Limb (tissue), 2 donors: ENCODE measurements around the gene STIL.
"Not testable (repeated sequence)": the region's sequence is repeated elsewhere in the genome, so short reads cannot be mapped to it uniquely, and the experiment has no call there.

Experiments
- DNase-seq, 2 donors: peaks; one replicate each; pipeline ENCODE4 v3.0.0-alpha.2; 2016; ENCODE audit errors: extremely low spot score in 2 of 2

STIL gene

GRCh38 chr1:47219590-47220220 lies 94.2 kb downstream of the STIL start:
- no peak for DNase-seq

DNA sequence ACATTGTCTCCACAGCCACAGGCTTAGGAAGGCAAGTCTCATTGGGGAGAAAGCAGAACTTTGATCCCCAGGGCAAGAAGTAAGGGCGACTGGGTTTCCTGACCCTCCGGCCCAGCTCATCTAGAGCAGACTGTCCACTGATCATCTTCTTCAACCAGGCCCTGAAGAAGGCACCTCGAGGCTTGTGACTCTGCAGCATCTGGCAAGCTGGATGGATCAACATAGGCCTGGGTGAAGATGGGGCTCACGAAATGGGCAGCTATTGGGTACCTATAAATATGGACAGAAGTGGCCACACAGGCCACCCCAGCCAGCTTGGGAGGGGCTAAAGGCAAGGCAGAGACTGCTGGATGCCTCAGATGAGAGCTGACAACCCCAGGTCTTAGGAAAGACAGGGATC lies 94.9 kb downstream of the STIL start:
- DNase-seq, result no peak

DNA sequence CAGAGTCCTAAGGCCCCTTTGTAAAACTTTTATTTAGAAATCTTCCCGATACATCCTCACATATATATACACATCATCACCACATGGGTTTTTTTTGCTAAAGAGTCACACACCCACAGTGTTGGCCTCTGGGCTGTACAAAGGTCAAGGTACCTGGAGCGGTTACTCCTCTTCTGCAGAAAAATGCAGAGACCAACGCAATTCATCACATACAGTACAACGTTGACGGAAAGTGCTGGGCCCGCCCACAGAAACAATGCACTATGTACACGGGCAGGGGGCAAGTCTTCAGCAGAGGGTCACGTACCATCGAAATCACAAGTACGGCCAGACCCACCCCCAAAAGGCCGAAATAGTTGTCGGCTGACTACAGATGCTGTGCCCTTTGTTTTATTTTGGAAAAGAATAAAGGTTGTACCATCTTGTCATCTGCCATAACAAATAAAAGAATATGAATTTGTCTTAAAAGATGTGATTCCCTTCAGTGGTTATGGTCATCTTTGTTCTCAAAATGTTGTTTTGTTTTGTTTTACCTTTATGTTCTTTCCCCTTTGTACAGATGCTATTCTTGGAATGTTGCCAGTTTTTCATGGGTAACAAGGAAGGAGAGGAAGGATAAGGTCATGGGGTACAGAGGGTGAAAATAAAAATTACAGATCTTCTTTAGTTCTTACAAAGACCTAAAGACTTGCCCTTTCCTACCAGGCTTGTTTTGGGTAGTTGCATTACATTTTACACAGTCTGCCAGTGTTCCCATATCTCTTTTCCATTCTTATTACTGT lies 97.5 kb downstream of the STIL start:
- DNase-seq, result no peak

GRCh38 chr1:47215713-47216112 lies 98.2 kb downstream of the STIL start:
- DNase-seq, result no peak

- DNase-seq, result no peak
Observed at GRCh38 chr1:47214549-47214948, 99.4 kb downstream of the STIL start.

GRCh38 chr1:47213230-47213963 lies 100.5 kb downstream of the STIL start:
- DNase-seq, result no peak

- DNase-seq, result no peak
Observed at GRCh38 chr1:47212636-47213229, 101.2 kb downstream of the STIL start.

GRCh38 chr1:47211796-47212269 lies 102.1 kb downstream of the STIL start:
- DNase-seq, result no peak

DNA sequence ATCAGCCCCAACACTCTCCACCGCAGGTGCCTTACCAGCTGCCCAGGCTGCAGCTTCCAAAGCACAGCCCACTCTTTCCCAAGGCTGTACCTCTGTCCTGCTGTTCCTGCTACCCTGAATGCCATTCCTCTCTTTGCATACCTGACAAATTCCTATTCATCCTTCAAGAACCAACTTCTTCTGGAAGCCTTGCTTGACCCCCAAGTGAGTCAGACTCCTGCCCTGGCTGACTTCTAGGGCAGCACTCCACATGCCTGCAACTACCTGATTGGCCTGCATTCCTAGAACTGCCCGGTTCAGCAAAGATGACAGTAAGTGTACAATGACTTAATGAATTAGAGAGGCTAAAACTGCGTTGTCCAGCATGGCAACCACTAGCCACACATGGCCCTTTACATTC lies 103.3 kb downstream of the STIL start:
- DNase-seq, result no peak

DNA sequence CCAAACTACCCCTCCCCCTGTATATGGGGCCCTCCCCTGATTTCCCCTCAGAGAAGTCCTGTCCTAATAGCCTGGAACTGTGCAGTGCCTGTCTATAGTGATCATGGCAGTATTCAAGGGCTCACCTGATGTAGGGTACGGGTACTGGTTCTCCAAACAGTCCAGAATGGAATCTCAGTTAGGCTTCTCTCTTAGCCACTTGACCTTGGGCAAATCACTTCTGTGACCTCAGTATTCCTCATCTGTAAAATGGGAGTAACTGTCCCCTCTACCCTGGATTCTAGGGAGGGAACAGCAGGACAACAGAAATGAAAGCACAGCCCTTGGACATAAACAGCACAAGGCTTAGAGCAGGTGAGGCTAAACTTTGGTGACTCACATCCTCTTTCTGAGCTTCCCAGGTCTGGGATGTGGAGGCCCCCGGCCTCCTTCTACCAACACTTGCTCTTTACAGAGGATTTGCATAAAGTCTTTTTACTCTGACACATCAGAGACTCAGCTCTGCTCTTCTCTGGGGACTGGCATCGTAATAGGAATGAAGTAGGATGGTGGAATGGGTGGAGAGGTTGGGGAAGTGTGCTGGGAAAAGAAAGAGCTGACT lies 104.1 kb downstream of the STIL start:
- no peak for DNase-seq

DNA sequence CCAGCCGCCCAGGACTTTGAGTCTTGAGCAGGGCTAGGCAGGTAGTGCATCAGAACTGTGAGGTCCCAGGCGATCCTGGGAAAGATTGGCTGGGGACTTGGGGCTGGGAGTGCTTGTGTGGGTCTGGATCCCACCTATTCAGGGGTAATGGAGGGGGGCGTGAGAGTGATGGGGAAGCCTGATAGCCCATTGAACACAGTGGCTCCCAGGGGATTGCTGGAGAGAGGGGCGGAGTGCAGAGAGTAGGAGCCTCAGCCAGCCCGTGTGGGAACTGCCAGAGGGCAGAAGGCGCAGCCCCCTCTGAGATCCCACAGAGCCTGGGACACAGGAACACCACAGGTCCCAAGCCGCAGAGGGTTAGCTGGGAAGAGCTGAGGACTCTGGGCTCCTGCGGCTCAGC lies 104.9 kb downstream of the STIL start:
- DNase-seq, result no peak

DNA sequence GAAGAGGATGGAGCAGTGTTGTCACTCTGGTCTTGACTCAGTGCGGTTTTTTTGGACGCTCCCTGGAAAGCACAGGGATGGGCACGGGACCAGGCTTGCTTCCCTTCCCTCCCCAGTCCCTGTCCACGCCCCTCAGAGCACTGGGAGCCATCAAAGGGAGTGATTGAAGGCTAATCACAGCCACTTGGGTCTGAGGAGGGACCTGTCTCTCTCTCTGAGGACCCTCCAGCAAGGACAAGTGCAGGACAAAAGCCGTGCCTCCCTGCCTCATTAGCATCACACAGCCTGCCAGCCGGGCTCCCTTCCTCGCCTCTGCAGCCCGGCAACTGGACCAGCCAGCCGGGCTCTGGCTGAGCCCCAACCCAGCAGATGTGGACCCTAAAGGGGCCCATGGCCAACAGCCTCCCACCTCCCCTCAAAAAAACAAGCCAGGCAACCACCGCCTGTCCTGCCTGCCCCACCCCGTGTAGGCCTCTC lies 105.5 kb downstream of the STIL start:
- DNase-seq, result no peak

DNA sequence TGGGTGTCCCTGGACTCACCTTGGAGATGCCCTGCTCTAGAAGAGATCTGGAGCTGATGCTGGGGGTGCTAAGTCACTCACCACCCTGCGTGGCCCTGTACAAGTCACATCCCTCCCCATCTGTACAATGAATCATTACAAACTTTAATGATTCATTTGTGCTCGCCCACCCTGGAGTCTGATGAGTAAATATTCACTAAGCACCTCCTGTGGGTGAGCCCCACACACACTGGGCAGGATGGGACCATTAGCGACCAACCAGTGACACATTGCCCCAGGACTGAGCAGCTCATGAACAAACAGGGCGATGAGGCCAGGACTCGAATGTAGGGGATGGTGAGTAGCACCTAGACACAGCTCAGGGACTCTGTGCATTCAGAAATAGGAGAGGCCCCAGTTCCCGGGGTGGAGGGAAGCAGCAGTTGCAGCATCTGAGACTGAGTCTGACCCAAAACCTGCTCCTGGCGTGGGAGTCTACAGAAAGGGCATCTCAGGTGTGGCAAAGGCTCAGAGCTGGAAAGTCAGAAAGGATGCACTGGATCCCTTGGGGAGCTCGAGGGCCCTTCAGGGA lies 106.1 kb downstream of the STIL start:
- DNase-seq, result no peak

DNA sequence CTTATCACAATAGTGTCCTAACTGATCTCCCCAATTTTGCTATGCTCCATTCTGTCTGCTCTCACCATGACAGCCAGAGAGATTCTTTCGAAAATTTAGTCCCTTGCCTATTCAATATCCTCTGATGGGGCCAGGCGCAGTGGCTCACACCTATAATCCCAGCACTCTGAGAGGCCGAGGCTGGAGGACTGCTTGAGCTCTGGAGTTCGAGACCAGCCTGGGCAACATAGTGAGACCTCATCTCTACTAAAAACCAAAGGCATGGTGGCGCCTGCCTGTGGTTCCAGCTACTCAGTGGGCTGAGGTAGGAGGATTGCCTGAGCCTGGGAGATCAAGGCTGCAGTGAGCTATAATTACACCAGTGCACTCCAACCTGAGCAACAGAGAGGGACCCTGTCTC lies 108.0 kb downstream of the STIL start:
- no peak for DNase-seq

DNA sequence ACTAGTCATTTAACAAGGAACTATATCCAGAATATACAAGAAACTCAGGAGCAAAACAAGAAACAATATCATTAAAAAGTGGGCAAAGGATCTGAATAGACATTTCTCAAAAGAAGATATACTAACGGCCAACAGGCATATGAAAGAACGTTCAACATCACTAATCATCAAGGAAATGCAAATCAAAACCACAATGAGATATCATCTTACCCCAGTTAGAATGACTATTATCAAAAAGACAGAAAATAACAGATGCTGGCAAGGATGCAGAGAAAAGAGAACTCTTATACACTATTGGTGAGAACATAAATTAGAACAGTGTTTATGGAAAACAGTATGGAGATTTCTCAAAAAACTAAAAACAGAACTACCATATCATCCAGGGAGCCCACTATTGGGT lies 110.4 kb downstream of the STIL start:
- DNase-seq, result not testable (repeated sequence)

GRCh38 chr1:47201179-47201578 lies 112.8 kb downstream of the STIL start:
- no peak for DNase-seq
